ENCODE results near the gene TMEM123.
"Not testable (repeated sequence)": the region's sequence is repeated elsewhere in the genome, so short reads cannot be mapped to it uniquely, and the experiment has no call there.

DNA sequence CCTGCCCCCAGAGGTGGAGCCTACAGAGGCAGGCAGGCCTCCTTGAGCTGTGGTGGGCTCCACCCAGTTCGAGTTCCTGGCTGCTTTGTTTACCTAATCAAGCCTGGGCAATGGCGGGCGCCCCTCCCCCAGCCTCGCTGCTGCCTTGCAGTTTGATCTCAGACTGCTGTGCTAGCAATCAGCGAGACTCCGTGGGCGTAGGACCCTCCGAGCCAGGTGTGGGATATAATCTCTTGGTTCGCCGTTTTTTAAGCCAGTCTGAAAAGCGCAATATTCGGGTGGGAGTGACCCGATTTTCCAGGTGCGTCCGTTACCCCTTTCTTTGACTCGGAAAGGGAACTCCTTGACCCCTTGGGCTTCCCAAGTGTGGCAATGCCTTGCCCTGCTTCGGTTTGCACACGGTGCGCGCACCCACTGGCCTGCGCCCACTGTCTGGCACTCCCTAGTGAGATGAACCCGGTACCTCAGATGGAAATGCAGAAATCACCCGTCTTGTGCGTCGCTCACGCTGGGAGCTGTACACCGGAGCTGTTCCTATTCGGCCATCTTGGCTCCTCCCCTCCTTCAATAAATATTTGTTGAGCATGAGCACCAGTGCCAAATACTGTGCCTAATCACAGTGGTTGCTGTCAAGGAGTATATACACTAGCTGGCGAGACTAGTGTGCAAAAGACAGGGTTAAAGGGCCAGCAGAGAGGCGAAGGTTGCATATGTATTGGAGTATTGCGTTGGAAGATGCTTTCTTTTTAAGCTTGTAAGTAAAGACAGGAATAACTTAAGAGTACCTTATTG is 77.7 kb downstream of the TMEM123 start:
- TF ChIP-seq, protein P1, sequence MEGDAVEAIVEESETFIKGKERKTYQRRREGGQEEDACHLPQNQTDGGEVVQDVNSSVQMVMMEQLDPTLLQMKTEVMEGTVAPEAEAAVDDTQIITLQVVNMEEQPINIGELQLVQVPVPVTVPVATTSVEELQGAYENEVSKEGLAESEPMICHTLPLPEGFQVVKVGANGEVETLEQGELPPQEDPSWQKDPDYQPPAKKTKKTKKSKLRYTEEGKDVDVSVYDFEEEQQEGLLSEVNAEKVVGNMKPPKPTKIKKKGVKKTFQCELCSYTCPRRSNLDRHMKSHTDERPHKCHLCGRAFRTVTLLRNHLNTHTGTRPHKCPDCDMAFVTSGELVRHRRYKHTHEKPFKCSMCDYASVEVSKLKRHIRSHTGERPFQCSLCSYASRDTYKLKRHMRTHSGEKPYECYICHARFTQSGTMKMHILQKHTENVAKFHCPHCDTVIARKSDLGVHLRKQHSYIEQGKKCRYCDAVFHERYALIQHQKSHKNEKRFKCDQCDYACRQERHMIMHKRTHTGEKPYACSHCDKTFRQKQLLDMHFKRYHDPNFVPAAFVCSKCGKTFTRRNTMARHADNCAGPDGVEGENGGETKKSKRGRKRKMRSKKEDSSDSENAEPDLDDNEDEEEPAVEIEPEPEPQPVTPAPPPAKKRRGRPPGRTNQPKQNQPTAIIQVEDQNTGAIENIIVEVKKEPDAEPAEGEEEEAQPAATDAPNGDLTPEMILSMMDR (IDR thresholded peaks at IDR 0.05) = not testable (repeated sequence)
- TF ChIP-seq EP300, POLR2A (IDR thresholded peaks at IDR 0.05): not testable (repeated sequence)

Data from sigmoid colon (tissue), 4 donors.